Measurements from ENCODE around the gene SLIT1.

The SLIT1 gene

DNA sequence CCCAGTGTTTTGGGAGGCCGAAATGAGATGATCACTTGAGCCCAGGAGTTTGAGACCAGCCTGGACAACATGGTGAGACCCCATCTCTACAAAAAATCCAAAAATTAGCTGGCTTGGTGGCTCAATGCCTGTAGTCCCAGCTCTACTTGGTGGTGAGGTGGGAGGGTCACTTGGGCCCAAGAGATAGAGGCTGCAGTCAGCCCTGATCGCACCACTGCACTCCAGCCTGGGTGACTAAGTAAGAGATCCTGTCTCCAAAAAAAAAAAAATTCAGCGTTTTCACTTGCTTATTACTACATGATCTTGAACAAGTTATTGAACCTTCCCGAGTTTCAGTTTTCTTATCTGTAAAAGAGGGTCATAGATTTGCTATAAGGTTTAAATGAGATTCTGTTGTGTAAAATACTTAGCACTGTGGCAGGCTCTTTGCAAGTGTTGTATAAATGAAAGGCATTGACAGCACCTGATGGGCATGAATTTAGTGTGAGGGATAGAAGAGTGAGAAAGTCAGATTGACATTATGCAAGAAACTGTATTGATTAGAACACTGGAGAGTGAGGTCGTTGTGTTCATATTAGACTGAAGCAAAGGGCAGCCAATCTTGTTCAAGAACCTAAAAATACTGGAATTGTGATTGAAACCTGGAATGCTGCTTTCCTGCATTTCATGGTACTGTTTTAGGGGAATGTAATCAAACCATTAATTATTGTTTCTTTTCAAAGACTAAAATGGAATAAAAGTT lies 216.9 kb downstream of the SLIT1 start:
- DNase-seq (ENCODE audit: low read depth) = no peak

GRCh38 chr10:96967847-96968246 lies 217.9 kb downstream of the SLIT1 start:
- DNase-seq (ENCODE audit: low read depth) = no peak

- DNase-seq (ENCODE audit: low read depth) = no peak
Measured at GRCh38 chr10:96964131-96964530, 221.6 kb downstream of the SLIT1 start.

DNA sequence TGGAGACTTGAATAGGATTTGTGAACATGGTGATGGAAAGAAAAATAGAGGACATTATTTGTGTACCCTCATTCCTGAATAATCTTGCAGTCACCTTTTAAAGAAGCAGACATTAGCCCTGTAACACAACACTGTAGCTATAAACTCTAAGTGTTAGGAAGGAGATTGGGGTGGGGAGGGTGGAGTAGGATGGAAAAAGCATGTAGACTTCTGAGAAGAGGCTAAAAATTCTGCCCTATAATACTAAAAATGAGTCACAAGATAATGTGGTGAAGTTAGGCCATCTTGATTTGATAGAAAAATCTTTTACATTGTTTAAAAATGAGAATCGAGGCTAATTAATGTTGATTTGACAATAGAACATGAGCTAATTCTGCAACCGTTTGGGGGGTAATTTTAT lies 224.9 kb downstream of the SLIT1 start:
- DNase-seq (ENCODE audit: low read depth) = no peak

DNA sequence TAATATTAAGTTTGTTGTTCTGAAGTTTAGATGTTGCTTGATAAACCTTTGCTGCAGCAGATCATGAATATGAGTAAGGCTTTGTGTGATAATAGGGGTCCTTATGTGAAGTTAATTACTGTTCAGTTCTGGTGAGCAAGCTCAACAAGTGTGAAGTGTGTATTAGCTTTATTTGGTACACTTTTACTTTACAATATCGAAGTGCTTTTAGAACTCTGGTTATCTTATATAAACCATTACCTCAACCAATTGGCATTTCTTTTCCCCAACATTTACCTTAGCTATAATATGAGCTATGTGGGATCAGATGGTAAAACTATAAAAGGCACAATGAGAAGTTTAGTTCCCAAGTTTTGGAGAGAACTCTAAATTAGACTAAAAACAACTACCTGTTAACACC lies 226.0 kb downstream of the SLIT1 start:
- no peak for DNase-seq (ENCODE audit: low read depth)

GRCh38 chr10:96958071-96958470 lies 227.7 kb downstream of the SLIT1 start:
- DNase-seq (ENCODE audit: low read depth) = no peak

DNA sequence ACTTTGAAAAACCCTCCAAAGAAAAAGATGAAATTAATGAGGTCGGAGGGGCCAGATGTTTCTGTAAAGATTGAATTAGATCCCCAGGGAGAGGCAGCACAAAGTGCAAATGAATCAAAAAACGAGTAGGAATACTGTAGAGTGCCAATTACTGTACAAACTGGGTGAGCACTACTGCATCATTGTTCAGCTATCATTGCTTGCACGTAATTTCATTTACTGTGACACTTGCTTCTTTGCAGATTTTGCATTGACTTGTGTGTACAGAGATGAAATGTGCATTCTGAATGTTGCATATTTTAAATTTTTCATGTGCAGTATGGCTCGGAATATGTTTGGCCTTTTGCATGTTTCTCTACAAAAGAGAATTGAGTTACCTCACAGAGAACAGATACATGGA lies 230.0 kb downstream of the SLIT1 start:
- no peak for DNase-seq (ENCODE audit: low read depth)

DNA sequence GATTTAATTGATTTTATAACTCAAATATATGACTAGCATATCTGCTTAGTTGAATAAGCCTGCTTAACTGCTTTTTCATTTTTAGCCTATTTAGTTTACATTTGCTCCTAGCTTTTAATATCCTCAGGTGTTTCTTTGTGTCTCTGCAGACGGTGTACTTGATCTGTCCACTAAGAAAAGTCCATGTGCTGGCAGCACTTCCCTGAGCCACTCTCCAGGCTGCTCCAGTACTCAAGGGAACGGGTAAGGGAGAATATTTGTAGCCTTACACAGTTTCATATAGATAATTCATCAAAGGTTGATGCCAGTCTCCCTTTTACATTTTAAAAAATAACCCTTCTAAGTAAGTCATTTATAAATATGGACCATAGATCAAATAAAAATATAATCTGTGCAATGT lies 233.8 kb downstream of the SLIT1 start:
- no peak for DNase-seq (ENCODE audit: low read depth)

- DNase-seq (ENCODE audit: low read depth) = no peak
Measured at GRCh38 chr10:96949039-96949683, 236.6 kb downstream of the SLIT1 start.
